Ishikawa (cell line): ENCODE measurements around the gene KCNQ1.

Source experiments
- CEBPB ChIP-seq: IDR thresholded peaks from 2 replicates; pipeline ENCODE4 v1.6.1; 2012
- CREB1 ChIP-seq: IDR thresholded peaks from 2 replicates; pipeline ENCODE4 v1.6.1; 2012; ENCODE audit warnings: low read depth
- EGR1 ChIP-seq: IDR thresholded peaks from 2 replicates; pipeline ENCODE4 v1.6.1; 2012
- EP300 ChIP-seq: IDR thresholded peaks from 2 replicates; pipeline ENCODE4 v1.6.1; 2012; ENCODE audit warnings: borderline replicate concordance
- FOXM1 ChIP-seq: IDR thresholded peaks from 2 replicates; pipeline ENCODE4 v1.6.1; 2012; ENCODE audit warnings: low read depth, borderline replicate concordance
- NFIC ChIP-seq: IDR thresholded peaks from 2 replicates; pipeline ENCODE4 v1.6.1; 2012
- RAD21 ChIP-seq: IDR thresholded peaks from 2 replicates; pipeline ENCODE4 v1.6.1; 2012; ENCODE audit warnings: low read depth
- TAF1 ChIP-seq: IDR thresholded peaks from 2 replicates; pipeline ENCODE4 v1.6.1; 2012; ENCODE audit warnings: low read depth, mild to moderate bottlenecking
- TCF12 ChIP-seq: IDR thresholded peaks from 2 replicates; pipeline ENCODE4 v1.6.1; 2012; ENCODE audit warnings: low read depth
- TEAD4 ChIP-seq: IDR thresholded peaks from 2 replicates; pipeline ENCODE4 v1.6.1; 2012
- YY1 ChIP-seq: IDR thresholded peaks from 2 replicates; pipeline ENCODE4 v1.6.1; 2012; ENCODE audit warnings: low read depth
- ZBTB7A ChIP-seq: IDR thresholded peaks from 2 replicates; pipeline ENCODE4 v1.6.1; 2012; ENCODE audit warnings: low read depth
- TF ChIP-seq, protein P1 (sequence below): IDR thresholded peaks from 2 replicates; pipeline ENCODE4 v1.6.1; 2012; ENCODE audit warnings: low read depth, mild to moderate bottlenecking
- TF ChIP-seq, protein P2 (sequence below): IDR thresholded peaks from 2 replicates; pipeline ENCODE4 v1.6.1; 2012
- TF ChIP-seq, protein P3 (sequence below): IDR thresholded peaks from 2 replicates; pipeline ENCODE4 v1.6.1; 2012

KCNQ1 gene

DNA sequence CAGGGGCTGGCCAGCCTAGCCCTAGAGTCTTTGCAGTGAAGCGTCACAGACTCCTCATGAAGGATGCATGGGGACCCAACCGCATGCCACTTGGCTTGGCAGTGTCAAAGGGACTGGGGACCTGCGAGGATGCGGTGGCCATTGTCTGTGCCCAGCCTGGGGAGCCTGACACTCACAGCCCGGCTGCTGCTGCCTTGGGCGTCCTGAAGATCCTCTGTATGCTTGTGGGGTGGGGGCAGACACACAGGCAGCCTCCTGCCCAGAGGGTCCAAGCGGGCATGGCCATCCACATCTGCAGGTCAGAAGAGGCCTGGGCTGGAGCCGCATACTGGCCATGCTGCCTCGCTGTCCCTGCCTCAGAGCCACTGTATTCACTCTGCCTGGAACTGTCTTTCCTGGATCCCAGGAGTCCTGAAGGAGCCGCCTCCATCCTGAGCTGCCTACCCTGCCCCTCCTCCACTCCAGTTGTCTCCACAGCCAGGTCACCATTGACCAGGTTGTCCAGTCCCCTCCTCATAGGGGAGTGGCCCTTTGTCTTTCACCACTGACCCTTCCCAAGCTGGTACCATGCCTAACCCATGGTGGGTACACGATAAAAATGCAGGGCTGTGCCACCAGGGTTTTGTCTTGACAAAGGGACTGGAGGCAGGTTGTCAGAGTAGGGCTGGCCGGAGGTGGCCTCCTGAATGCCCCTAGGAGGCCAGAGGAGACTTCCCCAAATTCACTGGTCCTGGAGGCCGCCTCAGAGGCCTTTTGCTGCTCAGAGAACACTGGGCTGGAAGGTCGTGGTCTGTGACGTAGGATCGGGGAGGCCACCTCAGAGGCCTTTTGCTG is 148.0 kb downstream of the KCNQ1 start:
- no peak for TF ChIP-seq YY1
- TF ChIP-seq FOXM1, result no peak
- TF ChIP-seq, protein P1, sequence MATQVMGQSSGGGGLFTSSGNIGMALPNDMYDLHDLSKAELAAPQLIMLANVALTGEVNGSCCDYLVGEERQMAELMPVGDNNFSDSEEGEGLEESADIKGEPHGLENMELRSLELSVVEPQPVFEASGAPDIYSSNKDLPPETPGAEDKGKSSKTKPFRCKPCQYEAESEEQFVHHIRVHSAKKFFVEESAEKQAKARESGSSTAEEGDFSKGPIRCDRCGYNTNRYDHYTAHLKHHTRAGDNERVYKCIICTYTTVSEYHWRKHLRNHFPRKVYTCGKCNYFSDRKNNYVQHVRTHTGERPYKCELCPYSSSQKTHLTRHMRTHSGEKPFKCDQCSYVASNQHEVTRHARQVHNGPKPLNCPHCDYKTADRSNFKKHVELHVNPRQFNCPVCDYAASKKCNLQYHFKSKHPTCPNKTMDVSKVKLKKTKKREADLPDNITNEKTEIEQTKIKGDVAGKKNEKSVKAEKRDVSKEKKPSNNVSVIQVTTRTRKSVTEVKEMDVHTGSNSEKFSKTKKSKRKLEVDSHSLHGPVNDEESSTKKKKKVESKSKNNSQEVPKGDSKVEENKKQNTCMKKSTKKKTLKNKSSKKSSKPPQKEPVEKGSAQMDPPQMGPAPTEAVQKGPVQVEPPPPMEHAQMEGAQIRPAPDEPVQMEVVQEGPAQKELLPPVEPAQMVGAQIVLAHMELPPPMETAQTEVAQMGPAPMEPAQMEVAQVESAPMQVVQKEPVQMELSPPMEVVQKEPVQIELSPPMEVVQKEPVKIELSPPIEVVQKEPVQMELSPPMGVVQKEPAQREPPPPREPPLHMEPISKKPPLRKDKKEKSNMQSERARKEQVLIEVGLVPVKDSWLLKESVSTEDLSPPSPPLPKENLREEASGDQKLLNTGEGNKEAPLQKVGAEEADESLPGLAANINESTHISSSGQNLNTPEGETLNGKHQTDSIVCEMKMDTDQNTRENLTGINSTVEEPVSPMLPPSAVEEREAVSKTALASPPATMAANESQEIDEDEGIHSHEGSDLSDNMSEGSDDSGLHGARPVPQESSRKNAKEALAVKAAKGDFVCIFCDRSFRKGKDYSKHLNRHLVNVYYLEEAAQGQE, result no peak
- no peak for TF ChIP-seq CEBPB

DNA sequence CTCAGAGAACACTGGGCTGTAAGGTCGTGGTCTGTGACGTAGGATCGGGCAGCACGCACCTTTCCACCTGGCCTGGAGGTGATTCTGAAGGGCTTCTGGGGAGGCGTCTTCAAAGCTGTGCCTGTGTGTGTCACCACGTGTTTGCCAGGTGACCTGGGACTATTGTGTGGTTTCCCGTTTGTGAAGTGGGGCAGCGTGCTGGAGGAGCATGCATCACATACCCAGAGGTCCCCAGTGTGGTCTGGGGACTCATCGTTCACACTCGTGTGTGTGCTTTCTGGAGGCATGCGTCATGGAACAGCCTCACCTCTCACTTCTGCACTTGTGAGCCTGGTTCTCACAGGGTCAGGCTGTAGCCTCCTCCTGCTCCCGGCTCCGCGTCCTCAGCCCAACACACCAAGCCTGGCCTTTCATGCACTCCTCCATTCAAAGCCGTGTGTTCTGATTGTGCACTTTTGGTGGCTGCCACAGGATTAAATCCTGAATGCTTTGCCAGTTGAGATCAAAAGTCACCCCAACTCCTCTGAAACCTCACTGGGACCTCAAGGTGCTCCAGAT is 148.7 kb downstream of the KCNQ1 start:
- TF ChIP-seq ZBTB7A (no peak), FOXM1 (no peak), YY1 (no peak), CREB1 (no peak), EP300 (no peak), NFIC (no peak), TEAD4 (no peak)
- TF ChIP-seq, protein P2, sequence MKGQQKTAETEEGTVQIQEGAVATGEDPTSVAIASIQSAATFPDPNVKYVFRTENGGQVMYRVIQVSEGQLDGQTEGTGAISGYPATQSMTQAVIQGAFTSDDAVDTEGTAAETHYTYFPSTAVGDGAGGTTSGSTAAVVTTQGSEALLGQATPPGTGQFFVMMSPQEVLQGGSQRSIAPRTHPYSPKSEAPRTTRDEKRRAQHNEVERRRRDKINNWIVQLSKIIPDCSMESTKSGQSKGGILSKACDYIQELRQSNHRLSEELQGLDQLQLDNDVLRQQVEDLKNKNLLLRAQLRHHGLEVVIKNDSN, result no peak
- TF ChIP-seq, protein P1, result no peak

DNA sequence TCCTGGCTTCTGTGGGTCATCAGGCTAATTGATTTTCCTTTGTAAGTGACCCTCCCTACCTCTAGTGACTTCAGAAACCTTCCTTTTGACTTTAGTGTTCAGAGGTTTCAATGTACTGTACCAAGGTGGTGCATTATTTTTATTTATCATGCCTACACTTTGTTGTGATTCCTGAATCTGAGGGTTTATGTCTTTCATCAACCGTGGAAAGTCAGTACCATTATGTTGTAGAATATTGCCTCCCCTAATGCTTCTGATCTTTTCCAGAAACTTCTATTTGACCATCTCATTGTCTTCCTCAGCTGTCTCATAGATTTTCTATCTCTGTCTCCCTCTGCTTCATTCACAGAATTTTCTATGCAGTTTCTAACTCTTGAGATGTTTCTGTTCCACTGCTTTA is 149.5 kb downstream of the KCNQ1 start:
- TF ChIP-seq RAD21 (no peak), TCF12 (no peak), EP300 (no peak)

DNA sequence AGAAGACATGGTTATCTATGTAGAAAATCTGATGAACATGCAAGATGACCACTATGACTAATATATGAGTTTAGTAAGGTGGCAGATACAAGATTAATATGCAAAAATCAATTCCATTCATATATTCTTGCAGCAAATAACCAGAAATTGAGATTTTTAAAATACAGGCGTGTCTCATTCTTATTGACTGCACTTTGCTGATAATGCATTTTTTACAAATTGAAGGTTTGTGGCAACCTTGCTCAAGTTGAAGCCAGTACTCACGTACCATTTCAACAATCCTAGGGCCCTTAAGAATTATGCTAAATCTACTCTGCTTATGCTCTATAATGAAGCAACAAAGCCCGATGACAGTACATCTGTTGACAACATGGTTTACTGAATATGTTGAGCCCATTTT is 150.4 kb downstream of the KCNQ1 start:
- TF ChIP-seq CREB1, result no peak
- TF ChIP-seq, protein P3, sequence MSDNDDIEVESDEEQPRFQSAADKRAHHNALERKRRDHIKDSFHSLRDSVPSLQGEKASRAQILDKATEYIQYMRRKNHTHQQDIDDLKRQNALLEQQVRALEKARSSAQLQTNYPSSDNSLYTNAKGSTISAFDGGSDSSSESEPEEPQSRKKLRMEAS, result no peak
- TF ChIP-seq TAF1, result no peak
- TF ChIP-seq EP300, result no peak
- TF ChIP-seq, protein P1, result no peak
- no peak for TF ChIP-seq EGR1
- no peak for TF ChIP-seq CEBPB
- TF ChIP-seq NFIC, result no peak
- TF ChIP-seq FOXM1, result no peak
- no peak for TF ChIP-seq YY1

DNA sequence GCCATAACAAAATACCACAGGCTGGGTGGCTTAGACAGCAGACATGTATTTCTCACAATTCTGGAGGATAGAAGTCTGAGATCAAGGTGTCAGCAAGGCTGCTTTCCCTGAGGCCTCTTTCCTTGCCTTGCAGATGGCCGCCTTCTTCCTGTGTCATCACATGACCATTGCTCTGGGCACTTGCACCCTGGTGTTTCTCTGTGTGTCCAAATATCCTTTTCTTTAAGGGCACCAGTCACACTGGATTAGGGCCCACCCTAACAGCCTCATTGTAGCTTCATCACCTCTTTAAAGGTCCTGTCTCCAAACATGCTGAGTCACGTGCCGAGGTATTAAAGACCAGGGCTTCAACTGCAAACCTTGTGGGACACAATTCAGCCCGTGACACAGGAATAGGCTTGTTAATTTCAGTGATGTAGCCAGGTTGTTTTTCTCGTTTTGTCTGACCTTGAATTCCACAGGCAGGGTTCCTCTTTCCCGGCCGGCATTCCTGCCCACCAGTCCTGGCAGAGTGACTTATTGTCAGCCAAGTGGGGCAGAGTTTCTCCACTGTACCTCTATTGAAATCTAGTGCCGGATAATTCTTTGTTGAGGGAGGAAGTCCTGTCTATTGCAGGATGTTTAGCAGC is 154.9 kb downstream of the KCNQ1 start:
- TF ChIP-seq EP300 (no peak), ZBTB7A (no peak), RAD21 (no peak), TCF12 (no peak)
- TF ChIP-seq, protein P1, result no peak
